GM12892 (cell line): Measurements from ENCODE around the gene ERCC4.

ENCODE experiments used
- POLR2A ChIP-seq: IDR thresholded peaks from 2 replicates; pipeline ENCODE4 v1.6.1; 2011; ENCODE audit warnings: low read depth, low read length, control low read depth
- POLR2AphosphoS5 ChIP-seq: IDR thresholded peaks from 2 replicates; pipeline ENCODE4 v1.6.1; 2011; ENCODE audit warnings: low read depth, low read length, control low read depth

GRCh38 chr16:13904179-13904691, 15.7 kb upstream of the ERCC4 start:
- TF ChIP-seq POLR2A, result no peak
- no peak for TF ChIP-seq POLR2AphosphoS5
